GM18498 (cell line): ENCODE data around the gene KCNN3.
"Not testable (repeated sequence)": the region's sequence is repeated elsewhere in the genome, so short reads cannot be mapped to it uniquely, and the experiment has no call there.

Experiments used
- ATAC-seq: cut with Tn5 transposase; IDR thresholded peaks from one replicate; pipeline ENCODE4 v1.9.1; 2021; ENCODE audit warnings: mild to moderate bottlenecking, moderate library complexity; ENCODE audit not compliant: unreplicated experiment

KCNN3 gene

GRCh38 chr1:154870115-154870571 is at the start of gene KCNN3:
Gene KCNN3 (minus strand): TSS chr1:154870281. CDS start chr1:154869964, 317 bp downstream.
- peak; percentile 92 for ATAC-seq

GRCh38 chr1:154913273-154913672 is 43.2 kb upstream of the KCNN3 start:
- ATAC-seq: no peak

- no peak for ATAC-seq
Observed at GRCh38 chr1:154912755-154913154, 42.7 kb upstream of the KCNN3 start.

- ATAC-seq: no peak
Observed at GRCh38 chr1:154911691-154912550, 41.8 kb upstream of the KCNN3 start.

- no peak for ATAC-seq
Observed at GRCh38 chr1:154910851-154911250, 40.8 kb upstream of the KCNN3 start.

- no peak for ATAC-seq
Observed at GRCh38 chr1:154908937-154909336, 38.9 kb upstream of the KCNN3 start.

GRCh38 chr1:154908129-154908528 is 38.0 kb upstream of the KCNN3 start:
- ATAC-seq: not testable (repeated sequence)

- ATAC-seq: no peak
Observed at GRCh38 chr1:154906621-154907081, 36.6 kb upstream of the KCNN3 start.

GRCh38 chr1:154902938-154903566 is 33.0 kb upstream of the KCNN3 start:
- no peak for ATAC-seq

GRCh38 chr1:154901591-154901990 is 31.5 kb upstream of the KCNN3 start:
- ATAC-seq: no peak

- no peak for ATAC-seq
Observed at GRCh38 chr1:154899041-154899440, 29.0 kb upstream of the KCNN3 start.

GRCh38 chr1:154896771-154897286 is 26.7 kb upstream of the KCNN3 start:
- ATAC-seq: no peak

GRCh38 chr1:154895798-154896197 is 25.7 kb upstream of the KCNN3 start:
- ATAC-seq: no peak

- no peak for ATAC-seq
Observed at GRCh38 chr1:154891452-154891851, 21.4 kb upstream of the KCNN3 start.

- no peak for ATAC-seq
Observed at GRCh38 chr1:154888757-154889156, 18.7 kb upstream of the KCNN3 start.

- ATAC-seq: no peak
Observed at GRCh38 chr1:154886281-154887015, 16.4 kb upstream of the KCNN3 start.

- no peak for ATAC-seq
Observed at GRCh38 chr1:154884869-154885701, 15.0 kb upstream of the KCNN3 start.

- ATAC-seq: no peak
Observed at GRCh38 chr1:154883919-154884868, 14.1 kb upstream of the KCNN3 start.
